ENCODE measurements around the gene RLBP1. TPM values are rescaled to one million over a fixed set of nuclear protein-coding genes. Genes with fewer than 3 reads are reported as not detected.

The RLBP1 gene
- total and polyA plus RNA-seq, 7 donors: 0.27 to 6.6 (median 1.1) TPM; not detected in 3

DNA sequence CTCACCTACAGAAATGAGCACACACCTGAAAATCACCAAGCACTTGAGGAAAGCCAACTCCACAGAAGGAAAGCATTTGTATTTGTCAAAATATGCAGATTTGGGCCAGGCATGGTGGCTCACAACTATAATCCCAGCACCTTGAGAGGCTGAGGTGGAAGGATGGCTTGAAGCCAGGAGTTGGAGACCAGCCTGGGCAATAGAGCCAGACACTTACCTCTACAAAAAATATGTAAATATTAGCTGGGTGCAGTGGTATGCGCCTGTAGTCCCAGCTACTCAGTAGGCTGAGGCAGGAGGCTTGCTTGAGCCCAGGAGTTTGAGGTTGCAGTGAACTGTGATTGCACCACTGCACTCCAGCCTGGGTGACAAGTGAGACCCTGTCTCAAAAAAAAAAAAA, 12.3 kb downstream of the RLBP1 start:
- intact Hi-C loops (cut with DNase I): loop anchor here (10.0 kb wide), 1 partner anchor 226 kb away; no protein-coding TSS in a partner anchor
- no peaks in the 10 kb centered on the region for H3K27me3 ChIP-seq
- H3K4me3 ChIP-seq: no peak overlapping the region
- no peak for DNase-seq
- TF ChIP-seq, protein P1, sequence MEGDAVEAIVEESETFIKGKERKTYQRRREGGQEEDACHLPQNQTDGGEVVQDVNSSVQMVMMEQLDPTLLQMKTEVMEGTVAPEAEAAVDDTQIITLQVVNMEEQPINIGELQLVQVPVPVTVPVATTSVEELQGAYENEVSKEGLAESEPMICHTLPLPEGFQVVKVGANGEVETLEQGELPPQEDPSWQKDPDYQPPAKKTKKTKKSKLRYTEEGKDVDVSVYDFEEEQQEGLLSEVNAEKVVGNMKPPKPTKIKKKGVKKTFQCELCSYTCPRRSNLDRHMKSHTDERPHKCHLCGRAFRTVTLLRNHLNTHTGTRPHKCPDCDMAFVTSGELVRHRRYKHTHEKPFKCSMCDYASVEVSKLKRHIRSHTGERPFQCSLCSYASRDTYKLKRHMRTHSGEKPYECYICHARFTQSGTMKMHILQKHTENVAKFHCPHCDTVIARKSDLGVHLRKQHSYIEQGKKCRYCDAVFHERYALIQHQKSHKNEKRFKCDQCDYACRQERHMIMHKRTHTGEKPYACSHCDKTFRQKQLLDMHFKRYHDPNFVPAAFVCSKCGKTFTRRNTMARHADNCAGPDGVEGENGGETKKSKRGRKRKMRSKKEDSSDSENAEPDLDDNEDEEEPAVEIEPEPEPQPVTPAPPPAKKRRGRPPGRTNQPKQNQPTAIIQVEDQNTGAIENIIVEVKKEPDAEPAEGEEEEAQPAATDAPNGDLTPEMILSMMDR (IDR thresholded peaks at IDR 0.05): no peak
- TF ChIP-seq POLR2A (IDR thresholded peaks at IDR 0.05) (no peak), POLR2AphosphoS5 (IDR thresholded peaks at IDR 0.05) (no peak)
- peaks cover 0 to 16% (median 7%) of the 10 kb centered on the region in 4 donors for H3K4me1 ChIP-seq
- no peaks in the 10 kb centered on the region for H3K9me3 ChIP-seq
- 51 to 77% methylated on average over 1 of the region's 1 CpG for WGBS, 2 donors
- H3K27ac ChIP-seq: no peak overlapping the region
- no peaks in the 10 kb centered on the region for H3K36me3 ChIP-seq

DNA sequence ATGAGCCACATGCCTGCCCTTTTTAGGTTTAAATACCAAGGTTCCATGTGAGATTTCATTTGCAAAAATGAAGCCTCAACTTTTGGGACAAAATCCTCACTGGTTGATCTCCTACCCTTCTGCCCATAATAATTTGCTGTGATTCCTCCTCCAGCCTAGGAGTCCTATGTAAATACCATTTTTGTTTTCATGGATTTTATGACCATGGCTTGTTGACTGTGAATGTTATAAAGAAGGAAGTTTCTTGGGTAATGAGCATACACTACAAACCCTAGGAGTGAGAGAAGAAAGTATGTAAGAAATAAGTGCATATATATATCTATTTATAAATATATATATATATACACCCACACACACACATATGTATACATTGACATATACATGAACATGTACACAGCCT, 13.1 kb downstream of the RLBP1 start:
- Histone ChIP-seq H3K4me3 (no peak overlapping the region), H3K4me1 (peaks cover 0 to 8% (median 4%) of the 10 kb centered on the region in 4 donors), H3K27me3 (no peaks in the 10 kb centered on the region), H3K27ac (no peak overlapping the region), H3K36me3 (no peaks in the 10 kb centered on the region), H3K9me3 (no peaks in the 10 kb centered on the region)
- TF ChIP-seq, protein P1 (IDR thresholded peaks at IDR 0.05): no peak
- TF ChIP-seq EP300 (IDR thresholded peaks at IDR 0.05): no peak
- TF ChIP-seq POLR2A (IDR thresholded peaks at IDR 0.05): no peak
- TF ChIP-seq POLR2AphosphoS5 (IDR thresholded peaks at IDR 0.05): no peak
- no peak for DNase-seq
- intact Hi-C loops (cut with DNase I): loop anchor here (10.0 kb wide), 1 partner anchor 227 kb away; no protein-coding TSS in a partner anchor

DNA sequence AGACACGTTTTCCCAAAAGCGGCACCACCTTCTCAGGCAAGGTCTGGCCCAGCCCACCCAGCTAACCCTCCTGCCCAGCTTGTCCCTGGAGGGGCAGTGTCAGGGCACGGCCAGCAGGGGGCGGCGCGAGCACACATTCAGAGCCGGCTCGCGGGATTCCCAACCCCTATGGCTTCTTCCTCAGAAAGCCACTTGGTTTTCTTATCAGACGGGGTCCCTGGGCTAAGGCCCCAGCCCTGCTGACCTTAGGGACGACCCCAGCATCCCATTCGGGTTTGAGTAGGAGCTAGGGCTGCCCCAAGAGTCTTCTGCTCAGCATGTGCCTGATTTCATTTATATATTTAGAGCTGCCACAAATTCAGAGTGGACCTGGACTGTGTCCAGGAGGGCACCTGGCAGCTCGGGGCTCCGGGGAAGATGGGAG, 14.5 kb downstream of the RLBP1 start:
- H3K9me3 ChIP-seq: no peaks in the 10 kb centered on the region
- peaks cover 0 to 5% (median 4%) of the 10 kb centered on the region in 4 donors for H3K4me1 ChIP-seq
- H3K27ac ChIP-seq: no peak overlapping the region
- H3K4me3 ChIP-seq: peak overlapping the region in 3 of 4 donors; percentile 15 to 20 (median 16)
- H3K27me3 ChIP-seq: no peaks in the 10 kb centered on the region
- WGBS, 2 donors: 1 to 3% methylated on average over 14 of the region's 14 CpGs
- peak; percentile 84 for DNase-seq
- intact Hi-C loops (cut with DNase I): loop anchor here (2.0 to 10.0 kb wide), 3 partner anchors 36 to 228 kb away; partner anchors contain the start of gene FANCI
- no peak for TF ChIP-seq POLR2A (IDR thresholded peaks at IDR 0.05)
- TF ChIP-seq, protein P1 (IDR thresholded peaks at IDR 0.05): peak; percentile 77 to 97 (median 92)
- TF ChIP-seq POLR2AphosphoS5 (IDR thresholded peaks at IDR 0.05): peak in 1 of 4 donors; percentile 23
- no peak for TF ChIP-seq EP300 (IDR thresholded peaks at IDR 0.05)
- no peaks in the 10 kb centered on the region for H3K36me3 ChIP-seq

DNA sequence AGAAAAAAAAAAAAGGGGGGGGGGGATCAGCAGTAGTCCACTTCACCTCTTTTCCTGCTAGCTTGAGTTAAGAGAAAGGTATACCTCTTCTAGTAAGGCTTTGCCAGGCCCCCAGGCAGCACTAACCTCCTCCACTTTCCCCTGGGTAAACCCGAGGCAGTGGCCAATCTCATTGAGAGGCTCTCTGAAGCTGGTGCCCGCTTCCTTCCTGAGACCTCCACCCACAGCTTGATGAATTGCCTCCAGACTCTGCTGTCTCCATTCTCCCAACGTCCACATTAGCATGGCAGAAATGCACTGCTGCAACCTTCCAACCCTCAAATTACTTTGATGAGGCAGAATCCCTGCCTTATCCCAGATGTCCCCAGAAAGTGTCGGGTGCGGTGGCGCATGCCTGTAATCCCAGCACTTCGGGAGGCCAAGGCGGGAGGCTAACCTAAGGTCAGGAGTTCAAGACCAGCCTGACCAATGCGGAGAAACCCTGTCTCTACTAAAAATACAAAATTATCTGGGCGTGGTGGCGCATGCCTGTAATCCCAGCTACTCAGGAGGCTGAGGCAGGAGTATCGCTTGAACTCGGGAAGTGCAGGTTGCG, 15.3 kb downstream of the RLBP1 start:
- WGBS, 2 donors: 65 to 73% methylated on average over 14 of the region's 14 CpGs
- Histone ChIP-seq H3K27me3 (no peaks in the 10 kb centered on the region), H3K27ac (no peak overlapping the region), H3K9me3 (no peaks in the 10 kb centered on the region), H3K36me3 (peaks cover 0 to 5% (median under 1%) of the 10 kb centered on the region in 4 donors), H3K4me1 (peaks cover 0 to 5% (median 4%) of the 10 kb centered on the region in 4 donors), H3K4me3 (no peak overlapping the region)
- DNase-seq: no peak
- TF ChIP-seq POLR2AphosphoS5 (IDR thresholded peaks at IDR 0.05) (no peak), EP300 (IDR thresholded peaks at IDR 0.05) (no peak), POLR2A (IDR thresholded peaks at IDR 0.05) (no peak)
- TF ChIP-seq, protein P1 (IDR thresholded peaks at IDR 0.05): no peak
- intact Hi-C loops (cut with DNase I): loop anchor here (2.0 to 10.0 kb wide), 3 partner anchors 37 to 229 kb away; partner anchors contain the start of gene FANCI
